HG03521 (cell line): ENCODE data around the gene TRAPPC12.
"Not testable (repeated sequence)": the region's sequence is repeated elsewhere in the genome, so short reads cannot be mapped to it uniquely, and the experiment has no call there.

Experiments used
- ATAC-seq: cut with Tn5 transposase; IDR thresholded peaks from one replicate; pipeline ENCODE4 v1.9.1; 2021; ENCODE audit warnings: mild to moderate bottlenecking, moderate library complexity; ENCODE audit not compliant: unreplicated experiment

The TRAPPC12 gene

DNA sequence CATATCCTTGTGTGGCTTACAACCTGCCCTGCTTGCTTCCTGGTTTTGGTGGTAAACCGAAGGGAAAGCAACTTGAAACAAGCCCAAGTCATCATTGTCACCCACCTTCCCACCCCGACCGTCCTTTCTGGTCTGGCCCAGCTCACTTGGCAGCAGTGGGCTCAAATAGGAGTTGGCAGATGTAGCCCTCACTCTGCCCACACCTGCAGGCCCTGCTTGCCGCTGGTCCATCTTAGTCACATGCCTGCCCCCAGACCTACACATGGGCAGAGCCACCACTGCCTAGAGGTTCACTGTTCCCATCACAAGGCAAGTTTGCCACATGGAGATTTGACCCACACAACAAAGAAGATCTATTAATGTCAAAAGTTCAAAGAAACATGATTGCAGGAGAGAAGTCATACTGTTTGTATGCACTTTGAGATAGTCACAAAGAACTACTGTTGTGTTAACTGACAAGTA is 11.2 kb upstream of the TRAPPC12 start:
- no peak for ATAC-seq

DNA sequence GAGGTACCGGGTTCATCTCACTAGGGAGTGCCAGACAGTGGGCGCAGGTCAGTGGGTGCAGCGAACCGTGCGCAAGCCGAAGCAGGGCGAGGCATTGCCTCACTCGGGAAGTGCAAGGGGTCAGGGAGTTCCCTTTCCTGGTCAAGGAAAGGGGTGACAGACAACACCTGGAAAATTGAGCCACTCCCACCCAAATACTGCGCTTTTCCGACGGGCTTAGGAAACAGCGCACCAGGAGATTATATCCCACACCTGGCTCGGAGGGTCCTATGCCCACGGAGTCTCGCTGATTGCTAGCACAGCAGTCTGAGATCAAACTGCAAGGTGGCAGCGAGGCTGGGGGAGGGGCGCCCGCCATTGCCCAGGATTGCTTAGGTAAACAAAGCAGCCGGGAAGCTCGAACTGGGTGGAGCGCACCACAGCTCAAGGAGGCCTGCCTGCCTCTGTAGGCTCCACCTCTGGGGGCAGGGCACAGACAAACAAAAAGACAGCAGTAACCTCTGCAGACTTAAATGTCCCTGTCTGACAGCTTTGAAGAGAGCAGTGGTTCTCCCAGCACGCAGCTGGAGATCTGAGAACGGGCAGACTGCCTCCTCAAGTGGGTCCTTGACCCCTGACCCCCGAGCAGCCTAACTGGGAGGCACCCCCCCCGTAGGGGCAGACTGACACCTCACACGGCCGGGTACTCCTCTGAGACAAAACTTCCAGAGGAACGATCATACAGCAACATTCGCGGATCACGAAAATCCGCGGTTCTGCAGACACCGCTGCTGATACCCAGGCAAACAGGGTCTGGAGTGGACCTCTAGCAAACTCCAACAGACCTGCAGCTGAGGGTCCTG is 9.9 kb upstream of the TRAPPC12 start:
- not testable (repeated sequence) for ATAC-seq

DNA sequence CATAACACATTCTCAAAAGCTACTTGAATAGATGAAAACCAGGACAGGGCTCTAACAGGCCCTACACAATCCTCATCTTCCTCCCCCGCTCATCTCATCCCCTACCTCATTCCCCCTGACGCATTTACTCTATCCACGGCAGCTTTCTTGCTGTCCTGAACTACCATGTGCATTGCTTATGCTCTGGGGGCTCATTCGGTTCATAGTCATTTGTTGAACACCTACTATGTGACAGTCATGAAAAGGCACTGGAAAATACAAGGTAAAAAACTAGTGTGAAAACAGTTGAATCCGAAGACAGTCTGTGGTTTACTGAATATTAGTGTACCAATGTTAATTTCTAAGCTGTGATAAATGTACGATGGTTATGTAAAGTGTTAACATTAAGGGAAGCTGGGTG is 2.7 kb upstream of the TRAPPC12 start:
- ATAC-seq: no peak

DNA sequence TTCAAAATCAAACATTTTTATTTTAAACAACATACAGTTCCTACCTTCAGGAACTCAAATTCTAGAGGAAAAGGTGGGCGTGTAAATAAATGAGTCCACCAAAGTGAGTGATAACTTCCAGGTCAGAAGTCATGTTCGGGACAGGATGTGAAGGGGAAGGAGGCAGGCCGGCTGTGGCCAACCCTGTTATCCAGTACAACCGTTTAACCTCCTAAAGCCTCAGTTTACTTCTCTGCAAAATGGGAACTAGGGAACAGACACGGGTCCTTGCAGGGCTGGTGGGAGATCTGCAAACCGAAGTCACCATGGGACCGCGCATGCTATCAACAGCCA is 2.2 kb upstream of the TRAPPC12 start:
- peak; percentile 13 for ATAC-seq

DNA sequence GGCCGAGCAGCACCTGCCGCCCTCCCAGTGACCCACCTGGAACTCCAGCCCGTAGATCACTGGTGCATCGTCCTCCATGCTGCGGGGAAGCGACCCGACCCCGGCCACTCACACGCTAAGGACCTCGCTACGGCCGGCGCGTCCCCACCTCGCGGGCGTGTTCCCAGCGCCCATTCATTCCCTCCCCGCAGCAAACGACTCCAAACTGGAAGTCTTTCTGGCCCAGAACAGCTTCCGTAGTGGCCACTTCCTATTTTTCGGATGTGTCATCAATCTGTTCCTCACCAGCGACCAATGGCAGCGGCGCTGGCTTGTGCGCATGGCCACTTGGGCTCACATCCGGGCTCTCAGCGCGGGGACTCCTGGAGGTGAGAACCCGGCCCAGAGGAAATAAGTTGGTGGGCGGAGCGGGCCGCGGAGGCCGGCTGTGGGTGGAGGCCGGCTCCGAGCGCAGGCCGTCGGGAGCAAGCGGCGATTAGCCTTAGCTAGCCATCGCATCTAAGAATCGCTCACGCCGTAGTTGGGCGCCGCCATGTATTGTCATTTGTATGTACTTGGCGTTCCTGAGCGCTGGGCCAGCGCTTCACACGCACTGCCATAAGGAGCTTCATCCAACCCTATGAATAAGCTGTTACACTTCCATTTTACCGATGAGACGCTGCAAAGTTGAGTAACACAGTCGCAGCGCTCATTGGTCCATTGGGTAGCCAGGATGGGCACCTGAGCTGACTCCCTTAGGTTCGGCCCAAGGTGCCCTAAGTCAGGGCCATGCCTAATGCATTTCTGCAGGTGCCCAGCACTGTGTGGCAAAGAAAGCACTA is 1.7 kb upstream of the TRAPPC12 start, which contains the start of gene EIPR1:
EIPR1 (minus strand) TSS at position 207 of the 821 bp plus-strand sequence; CDS start at position 78, 129 bp downstream.
- peak; percentile 72 for ATAC-seq

DNA sequence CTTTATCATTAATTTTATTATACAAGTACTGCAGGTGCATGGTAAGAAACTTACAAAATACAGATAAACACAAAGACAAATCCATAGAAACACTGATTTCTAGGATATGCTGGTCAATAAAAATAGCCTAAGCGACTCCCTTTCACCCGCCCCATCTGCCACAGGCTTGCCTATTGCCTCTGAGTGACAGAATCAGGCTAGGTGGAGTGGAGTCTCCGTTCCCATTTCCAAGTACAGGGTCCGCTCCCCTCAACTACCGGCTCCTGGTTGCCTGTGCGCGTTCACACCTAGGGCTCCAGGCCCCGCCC is 201 bp upstream of the TRAPPC12 start:
- ATAC-seq: no peak

DNA sequence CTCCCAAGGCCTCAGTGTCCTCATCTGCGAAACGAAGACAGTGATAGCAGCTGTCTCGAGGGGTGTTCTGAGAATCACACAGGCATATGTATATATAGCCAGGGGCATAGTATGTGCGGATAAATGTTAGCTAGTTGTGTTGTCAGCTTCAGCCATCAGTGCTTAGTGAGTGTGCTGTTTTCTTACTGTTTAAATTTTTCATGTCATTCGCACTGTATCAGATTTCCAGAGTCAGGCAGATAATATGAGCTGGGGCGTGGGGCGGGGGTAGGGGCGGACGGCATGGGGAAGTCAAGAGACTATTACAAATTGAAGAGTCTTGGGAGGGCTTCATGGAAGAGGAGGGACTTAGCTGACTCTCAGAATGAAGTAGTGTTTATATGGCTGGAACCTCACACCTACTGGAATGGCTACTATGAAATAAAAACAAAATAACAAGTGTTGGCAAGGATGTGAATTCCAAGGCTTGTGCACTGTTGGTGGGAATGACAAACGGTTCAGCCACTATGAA is 7.0 kb downstream of the TRAPPC12 start:
- ATAC-seq: no peak

DNA sequence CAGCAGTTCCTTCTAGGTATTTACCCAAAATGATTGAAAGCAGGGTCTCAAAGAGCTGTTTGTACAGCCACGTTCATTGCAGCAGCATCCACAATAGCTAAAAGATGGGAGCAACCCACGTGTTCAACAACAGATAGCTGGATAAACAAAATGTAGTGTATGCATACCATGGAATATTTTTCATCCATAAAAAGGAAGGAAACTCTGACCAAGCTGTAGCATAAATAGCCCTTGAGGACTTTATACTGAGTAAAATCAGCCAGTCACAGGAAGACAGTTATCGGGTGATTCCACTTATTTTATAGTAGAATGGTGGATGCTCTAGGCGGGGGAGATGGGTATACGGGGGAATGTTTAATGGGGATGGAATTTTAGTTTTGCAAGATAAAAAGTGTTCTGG is 7.5 kb downstream of the TRAPPC12 start:
- ATAC-seq: no peak

DNA sequence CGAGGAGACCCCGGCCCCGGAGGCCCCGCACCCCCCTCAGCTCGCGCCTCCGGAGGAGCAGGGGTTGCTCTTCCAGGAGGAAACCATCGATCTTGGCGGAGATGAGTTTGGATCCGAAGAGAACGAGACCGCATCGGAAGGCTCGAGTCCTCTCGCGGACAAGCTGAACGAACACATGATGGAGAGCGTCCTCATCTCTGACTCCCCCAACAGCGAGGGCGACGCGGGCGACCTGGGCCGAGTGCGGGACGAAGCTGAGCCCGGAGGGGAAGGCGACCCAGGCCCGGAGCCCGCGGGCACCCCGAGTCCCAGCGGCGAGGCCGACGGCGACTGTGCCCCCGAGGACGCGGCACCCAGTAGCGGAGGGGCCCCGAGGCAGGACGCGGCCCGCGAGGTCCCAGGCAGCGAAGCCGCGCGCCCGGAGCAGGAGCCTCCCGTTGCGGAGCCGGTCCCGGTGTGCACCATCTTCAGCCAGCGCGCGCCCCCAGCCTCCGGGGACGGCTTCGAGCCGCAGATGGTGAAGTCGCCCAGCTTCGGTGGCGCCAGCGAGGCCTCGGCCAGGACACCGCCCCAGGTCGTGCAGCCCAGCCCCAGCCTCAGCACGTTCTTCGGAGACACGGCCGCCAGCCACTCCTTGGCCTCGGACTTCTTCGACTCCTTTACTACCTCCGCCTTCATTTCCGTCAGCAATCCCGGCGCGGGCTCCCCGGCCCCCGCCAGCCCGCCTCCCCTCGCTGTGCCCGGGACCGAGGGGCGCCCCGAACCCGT is 8.3 kb downstream of the TRAPPC12 start:
- ATAC-seq: no peak

DNA sequence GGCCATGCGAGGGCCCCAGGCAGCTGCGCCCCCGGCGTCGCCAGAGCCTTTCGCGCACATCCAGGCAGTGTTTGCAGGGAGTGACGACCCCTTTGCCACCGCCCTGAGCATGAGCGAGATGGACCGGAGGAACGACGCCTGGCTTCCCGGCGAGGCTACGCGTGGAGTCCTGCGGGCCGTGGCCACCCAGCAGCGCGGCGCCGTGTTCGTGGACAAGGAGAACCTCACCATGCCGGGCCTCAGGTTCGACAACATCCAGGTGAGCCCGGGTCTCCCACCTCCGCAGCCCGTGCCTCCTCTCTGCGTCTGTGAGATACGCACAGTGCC is 8.9 kb downstream of the TRAPPC12 start:
- no peak for ATAC-seq

DNA sequence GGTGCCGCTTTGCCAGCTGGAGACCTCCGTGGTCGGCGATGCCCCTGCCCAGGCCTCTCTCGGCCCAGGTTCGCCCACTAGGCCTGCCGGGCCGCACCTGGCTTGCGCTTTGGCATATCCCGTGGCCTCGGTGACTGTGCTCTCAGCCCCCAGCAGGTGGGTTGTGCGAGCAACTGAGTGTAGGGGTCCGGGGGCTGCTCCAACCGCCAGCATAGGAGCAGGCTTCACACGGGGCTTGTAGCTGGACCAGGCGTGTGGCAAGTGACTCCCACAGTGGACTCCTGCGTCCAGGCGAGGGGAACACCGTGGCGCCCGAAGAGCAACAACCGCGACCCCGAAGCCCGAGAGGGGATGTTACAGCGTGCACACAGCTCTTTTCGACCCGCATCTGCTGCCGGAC is 9.7 kb downstream of the TRAPPC12 start:
- ATAC-seq: no peak

DNA sequence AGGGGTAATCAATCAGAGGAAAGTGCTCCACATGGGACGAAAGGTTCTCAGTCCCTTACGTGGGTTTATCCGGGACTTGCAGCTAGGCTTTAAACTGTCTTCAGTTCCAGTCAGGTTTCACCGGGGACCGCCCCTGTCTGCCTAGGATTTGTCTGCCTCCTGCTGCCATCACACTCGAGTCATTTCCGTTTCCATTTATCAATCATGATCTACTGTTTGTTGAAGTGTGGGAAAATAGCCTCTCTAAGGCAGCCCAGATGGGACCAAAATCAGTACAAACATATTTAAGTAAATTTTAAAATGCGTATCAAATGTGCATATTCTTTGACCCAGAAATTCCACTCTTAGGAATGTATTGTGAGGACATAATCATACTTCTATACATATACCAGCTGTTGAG is 10.5 kb downstream of the TRAPPC12 start:
- ATAC-seq: no peak

DNA sequence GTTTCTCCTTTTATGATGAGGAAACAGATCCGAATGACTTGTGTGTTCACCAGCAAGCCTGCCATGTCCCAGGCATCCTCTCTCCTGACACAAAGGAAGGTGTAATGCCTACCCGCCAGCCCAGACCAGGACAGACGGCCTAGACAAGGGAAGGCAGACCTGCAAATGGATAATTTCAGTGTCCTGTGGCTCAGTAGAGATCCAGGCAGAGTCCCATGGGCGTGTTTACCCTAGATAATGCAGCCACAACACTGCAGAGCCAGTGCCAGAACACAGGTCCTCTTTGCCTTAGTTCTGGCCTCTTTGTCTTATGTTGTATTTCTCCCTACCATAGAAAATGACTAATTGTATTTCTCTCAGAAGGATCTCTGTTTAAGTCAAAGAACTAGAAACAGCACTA is 12.7 kb downstream of the TRAPPC12 start:
- no peak for ATAC-seq

DNA sequence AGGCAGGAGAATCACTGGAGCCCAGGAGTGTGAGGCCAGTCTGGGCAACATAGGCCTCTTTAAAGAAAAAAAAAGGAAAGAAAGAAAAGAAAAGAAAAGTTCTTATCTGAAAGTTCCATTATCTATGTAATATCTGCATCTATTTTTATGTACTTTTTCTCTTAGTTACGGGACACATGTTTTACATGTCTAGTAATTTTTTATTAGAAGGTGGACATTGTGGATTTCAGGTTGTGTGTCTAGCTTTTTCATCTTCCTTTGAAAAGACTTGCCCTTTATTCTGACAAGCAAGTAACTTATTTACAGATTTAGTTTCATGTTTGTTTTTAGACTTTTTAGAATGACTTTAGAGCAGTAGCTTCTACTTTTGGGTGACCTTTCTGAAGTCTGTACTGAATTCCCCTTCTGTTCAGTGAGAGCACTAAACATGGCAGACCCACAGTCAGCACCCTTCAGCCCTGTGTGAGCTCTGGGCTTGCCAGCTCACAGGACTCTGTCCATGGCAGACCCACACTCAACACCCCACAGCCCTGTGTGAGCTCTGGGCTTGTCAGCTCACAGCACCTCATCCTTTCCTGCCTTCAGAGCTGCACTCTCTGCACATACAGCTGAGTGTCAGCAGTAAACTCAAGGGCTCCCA is 17.5 kb downstream of the TRAPPC12 start:
- ATAC-seq: no peak

DNA sequence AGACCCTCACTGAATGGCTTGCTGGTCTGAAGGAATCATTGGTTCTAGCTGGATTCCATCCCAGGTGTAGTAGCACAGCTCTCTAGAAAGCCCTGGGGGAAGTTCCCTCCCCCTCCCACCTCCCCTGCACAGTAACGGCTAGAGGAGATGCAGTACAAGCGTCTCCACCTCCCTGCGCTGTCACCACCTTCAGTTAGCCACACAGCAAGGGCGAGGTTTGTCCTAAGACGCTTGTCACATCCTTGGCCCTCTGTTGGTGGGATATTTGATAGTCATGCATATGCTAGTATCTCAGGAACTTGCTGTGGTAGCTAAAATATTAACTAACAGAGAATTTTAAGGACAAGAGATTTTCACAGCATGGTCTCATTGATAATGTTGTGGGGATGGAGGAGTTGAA is 19.4 kb downstream of the TRAPPC12 start:
- no peak for ATAC-seq

DNA sequence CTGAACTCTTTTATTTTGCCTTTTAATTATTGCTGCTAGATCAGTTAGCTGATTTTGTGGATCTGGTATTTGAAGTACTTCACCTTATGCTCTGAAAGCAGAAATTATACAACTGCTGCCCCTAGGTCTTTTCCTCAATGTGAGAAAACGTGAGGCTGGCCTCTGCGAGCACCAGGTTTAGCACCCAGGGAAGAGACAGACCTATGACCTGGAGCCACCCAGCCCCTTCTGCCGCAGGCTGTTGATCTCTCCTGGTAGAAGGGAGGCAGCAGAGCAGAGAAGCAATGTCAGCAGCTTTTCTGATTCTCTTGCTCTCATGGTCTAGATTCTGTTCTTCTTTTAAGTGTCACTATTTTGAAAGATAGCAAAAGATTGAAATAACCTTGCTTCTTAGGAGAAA is 19.9 kb downstream of the TRAPPC12 start:
- ATAC-seq: no peak

DNA sequence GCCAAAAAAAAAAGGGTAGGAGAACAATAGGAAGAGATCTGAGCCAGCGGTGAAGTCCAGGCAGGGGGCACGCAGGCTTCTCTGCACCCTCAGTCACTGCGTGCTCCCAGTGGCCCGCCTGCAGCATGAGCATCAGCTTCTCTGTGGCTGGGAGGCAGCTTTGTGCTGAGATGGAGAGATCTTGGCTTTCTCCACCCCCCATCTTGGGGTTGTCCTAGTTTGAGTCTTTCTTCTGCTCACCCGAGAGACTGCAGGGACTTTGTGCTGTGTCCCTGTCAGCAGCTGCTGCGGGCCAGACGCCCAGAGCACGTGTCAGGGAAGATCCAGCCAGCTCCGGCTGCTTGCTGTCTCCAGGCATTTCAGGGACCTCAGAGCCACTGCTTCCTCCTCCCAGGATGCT is 20.3 kb downstream of the TRAPPC12 start:
- ATAC-seq: no peak

DNA sequence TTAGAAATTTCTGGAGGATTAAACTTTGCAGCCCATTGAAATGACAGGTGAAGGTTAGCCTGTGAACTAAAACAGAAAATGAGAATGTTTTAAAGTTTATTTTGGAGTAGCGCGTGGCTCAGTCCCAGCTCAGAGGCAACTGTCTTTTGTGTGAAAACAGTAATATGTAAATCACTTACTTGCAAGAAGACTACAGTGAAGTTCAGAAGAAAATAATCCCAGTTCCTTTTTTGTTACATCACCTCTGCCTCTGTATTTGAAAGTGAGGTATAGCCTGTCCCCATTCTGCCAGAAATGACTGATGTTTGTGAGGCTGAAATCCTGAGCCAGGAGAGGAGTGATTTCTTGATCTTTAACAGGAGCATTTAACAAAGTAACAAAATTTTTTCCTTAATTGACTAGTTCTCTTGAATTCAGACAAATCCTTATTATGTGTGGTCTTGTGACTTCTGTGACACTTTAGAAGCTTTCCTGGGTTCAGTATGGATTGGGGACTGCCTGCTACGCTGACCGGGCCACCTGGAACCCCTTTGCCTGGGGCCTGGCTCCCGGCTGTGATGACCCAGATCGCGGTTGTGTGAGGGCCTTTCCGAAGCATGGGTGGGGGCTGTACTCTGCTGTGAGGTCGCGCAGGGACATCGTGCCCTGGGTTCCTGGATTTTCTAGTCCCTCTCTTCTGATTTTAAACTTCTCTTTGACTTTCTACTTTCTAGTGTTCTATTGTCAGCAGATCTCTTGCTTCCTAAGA is 24.3 kb downstream of the TRAPPC12 start:
- peak; percentile 98 for ATAC-seq

DNA sequence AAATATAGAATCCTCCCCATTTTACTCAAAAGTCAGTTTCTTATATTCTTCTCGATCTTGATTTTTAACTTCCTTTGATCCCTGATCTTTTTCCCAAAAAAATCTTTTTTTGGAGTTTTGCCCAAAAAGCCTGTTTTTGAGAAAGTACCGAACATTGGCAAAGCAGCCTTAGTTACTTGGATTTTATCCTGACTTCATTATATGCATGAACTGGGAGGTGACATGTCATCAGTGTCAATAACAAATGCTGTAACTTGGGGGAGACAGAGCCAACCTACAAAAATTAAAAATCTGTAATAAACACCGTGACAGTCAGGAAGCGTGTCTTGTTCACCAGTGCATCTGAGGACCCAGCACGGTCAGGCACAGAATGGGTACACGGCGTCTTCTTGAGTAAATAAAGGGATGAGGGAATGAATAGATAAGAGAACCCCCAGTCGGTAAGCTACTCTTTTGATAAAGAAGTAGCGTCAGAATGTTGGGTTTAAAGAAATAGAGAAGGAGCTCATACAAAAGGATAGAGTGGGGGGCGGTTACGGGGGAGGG is 24.9 kb downstream of the TRAPPC12 start:
- ATAC-seq: no peak

DNA sequence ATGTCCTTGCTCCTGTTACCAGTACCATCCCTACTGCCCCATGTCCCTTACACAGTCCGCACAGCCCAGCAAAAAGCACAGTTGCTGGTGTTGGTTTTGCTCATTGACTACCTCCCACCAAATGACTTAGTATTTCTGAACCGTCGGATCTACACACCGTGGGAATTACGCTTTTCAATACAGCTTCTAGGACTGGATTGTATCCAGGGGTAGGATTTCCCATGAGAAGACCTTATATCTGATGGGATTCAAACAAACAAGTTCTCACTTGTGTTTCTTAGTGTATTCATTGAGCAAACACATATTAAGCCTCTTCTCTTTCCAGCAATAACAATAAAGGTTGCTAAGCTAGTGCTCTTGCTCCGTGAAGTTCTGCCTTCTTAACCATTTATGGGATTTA is 25.8 kb downstream of the TRAPPC12 start:
- no peak for ATAC-seq
